Thyroid gland (tissue), 4 donors: Measurements from ENCODE around the gene AKAP7. TPM values are rescaled to one million over a fixed set of nuclear protein-coding genes. Genes with fewer than 3 reads are reported as not detected.

Source experiments
- DNase-seq, 2 donors: peaks; one replicate each; pipeline ENCODE4 v3.0.0-alpha.2; 2019
- H3K27ac ChIP-seq, 3 donors: fragments of 200-600 bp; sonication (generic); 1 replicate in 2 of 3; 2 replicates in 1 of 3; pipeline ENCODE4 v1.5.1; 2016 to 2019; ENCODE audit warnings: mild to moderate bottlenecking in 1 of 3, moderate library complexity in 1 of 3
- H3K27me3 ChIP-seq: fragments of 200-600 bp; sonication (generic); one replicate; pipeline ENCODE4 v1.5.1; 2019
- H3K36me3 ChIP-seq, 2 donors: fragments of 200-600 bp; sonication (generic); one replicate each; pipeline ENCODE4 v1.5.1; 2016 to 2019
- H3K4me1 ChIP-seq, 2 donors: fragments of 200-600 bp; sonication (generic); one replicate each; pipeline ENCODE4 v1.5.1; 2017 to 2019
- H3K4me3 ChIP-seq, 3 donors: fragments of 200-600 bp; sonication (generic); replicated peaks in 1 of 3; 1 replicate in 2 of 3; 2 replicates in 1 of 3; pipeline ENCODE4 v1.5.1; 2016; ENCODE audit warnings: mild to moderate bottlenecking in 1 of 3
- H3K9me3 ChIP-seq: fragments of 200-600 bp; sonication (generic); one replicate; pipeline ENCODE4 v1.5.1; 2017
- POLR2A ChIP-seq, 2 donors: fragments of 450-650 bp; IDR thresholded peaks; one replicate each; pipeline ENCODE4 v1.6.1; 2017; ENCODE audit warnings: antibody characterized with exemption in 2 of 2, mild to moderate bottlenecking in 2 of 2, moderate library complexity in 1 of 2
- WGBS, 2 donors: methylation state at CpG; one replicate each; pipeline ENCODE4 v1.1.5; 2017; 5-methylcytosine and 5-hydroxymethylcytosine counted together
- intact Hi-C: fragments of 100-400 bp; cut with DNase I; formaldehyde crosslinking; loops from one replicate; pipeline ENCODE4 v1.15.1; 2023
- total RNA-seq, 4 donors: library from RNA; depleted of rRNA; stranded (reverse); fragments of >200 nt; gene quantifications; one replicate each; pipeline ENCODE4 v1.2.3, GENCODE V29; 2016
- TF ChIP-seq, protein P1 (sequence below), 6 experiments: fragments of 200-600 bp in 3 of 6; fragments of 450-650 bp in 3 of 6; sonication (generic) in 3 of 6; IDR thresholded peaks; one replicate each; pipeline ENCODE4 v1.5.1; 2016 to 2019; ENCODE audit warnings: antibody characterized with exemption in 6 of 6, mild to moderate bottlenecking in 2 of 6, inconsistent platforms in 1 of 6, moderate library complexity in 1 of 6

Gene AKAP7
- total RNA-seq, 4 donors from 2014 or later, result 11.7 to 19.1 (median 12.4) TPM

DNA sequence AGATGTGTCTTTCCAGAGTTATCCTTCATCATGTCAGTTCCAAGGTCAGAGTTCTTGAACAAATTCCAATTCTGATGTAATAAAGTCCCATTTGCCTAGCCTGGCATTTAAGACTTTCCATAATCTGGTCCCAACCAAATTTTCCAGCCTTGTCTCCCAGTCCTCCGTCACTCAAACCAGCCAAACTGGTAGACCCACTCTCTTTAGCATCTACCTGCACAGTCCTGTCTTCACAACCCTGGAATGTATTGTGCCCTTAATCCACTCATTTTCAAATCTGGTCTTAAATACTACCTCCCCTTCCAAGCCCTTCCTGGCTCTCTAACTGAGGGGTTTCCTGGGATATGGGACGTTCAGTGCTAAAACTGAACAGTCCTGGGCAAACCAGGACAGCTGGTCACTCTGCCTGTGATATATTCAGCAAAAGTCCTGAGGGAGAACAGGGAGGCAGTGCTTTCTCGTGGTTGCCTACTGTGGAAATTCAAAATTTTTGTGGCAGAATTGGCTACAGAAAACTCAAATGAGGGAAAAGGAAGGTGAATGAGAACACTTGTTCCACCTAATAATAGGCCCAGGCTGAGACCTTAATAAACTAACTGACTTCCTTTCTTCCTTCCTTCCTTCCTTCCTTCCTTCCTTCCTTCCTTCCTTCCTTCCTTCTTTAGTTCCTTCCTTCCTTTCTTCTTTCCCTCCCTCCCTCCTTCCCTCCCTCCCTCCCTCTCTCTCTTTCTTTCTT, 10.8 kb upstream of the AKAP7 start:
- Histone ChIP-seq H3K36me3 (no peaks in the 10 kb centered on the region), H3K4me1 (no peaks in the 10 kb centered on the region), H3K9me3 (no peaks in the 10 kb centered on the region), H3K27ac (no peak overlapping the region), H3K27me3 (no peaks in the 10 kb centered on the region), H3K4me3 (no peak overlapping the region)
- DNase-seq, result no peak
- TF ChIP-seq, protein P1, sequence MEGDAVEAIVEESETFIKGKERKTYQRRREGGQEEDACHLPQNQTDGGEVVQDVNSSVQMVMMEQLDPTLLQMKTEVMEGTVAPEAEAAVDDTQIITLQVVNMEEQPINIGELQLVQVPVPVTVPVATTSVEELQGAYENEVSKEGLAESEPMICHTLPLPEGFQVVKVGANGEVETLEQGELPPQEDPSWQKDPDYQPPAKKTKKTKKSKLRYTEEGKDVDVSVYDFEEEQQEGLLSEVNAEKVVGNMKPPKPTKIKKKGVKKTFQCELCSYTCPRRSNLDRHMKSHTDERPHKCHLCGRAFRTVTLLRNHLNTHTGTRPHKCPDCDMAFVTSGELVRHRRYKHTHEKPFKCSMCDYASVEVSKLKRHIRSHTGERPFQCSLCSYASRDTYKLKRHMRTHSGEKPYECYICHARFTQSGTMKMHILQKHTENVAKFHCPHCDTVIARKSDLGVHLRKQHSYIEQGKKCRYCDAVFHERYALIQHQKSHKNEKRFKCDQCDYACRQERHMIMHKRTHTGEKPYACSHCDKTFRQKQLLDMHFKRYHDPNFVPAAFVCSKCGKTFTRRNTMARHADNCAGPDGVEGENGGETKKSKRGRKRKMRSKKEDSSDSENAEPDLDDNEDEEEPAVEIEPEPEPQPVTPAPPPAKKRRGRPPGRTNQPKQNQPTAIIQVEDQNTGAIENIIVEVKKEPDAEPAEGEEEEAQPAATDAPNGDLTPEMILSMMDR (IDR thresholded peaks at IDR 0.05), result no peak
- TF ChIP-seq POLR2A (IDR thresholded peaks at IDR 0.05), result no peak
- WGBS, 2 donors, result 61 to 68% methylated on average over 3 of the region's 3 CpGs
- intact Hi-C loops, result no loop called here

DNA sequence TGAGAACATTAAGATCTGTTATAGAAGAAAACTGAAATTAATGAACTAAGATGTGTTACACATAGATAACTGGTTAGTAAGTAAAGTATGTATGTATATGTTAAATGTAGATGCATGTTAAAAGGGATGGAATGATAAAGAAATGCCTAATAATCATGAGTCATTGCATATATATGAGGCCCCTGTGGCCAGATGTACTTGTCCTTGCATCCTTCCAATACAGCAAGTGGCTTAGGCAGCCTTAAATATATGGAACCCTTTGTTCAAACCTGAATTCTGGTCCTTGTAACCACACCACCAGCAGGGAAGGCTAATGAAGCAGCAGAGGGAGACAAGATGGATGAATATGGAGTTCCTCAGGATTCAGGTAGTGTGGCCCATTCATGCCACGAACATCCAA, 9.8 kb upstream of the AKAP7 start:
- Histone ChIP-seq H3K9me3 (no peaks in the 10 kb centered on the region), H3K27me3 (no peaks in the 10 kb centered on the region), H3K27ac (no peak overlapping the region), H3K4me3 (no peak overlapping the region), H3K36me3 (no peaks in the 10 kb centered on the region), H3K4me1 (no peaks in the 10 kb centered on the region)
- intact Hi-C loops, result no loop called here
- WGBS, 2 donors, result 82 to 100% methylated on average over 1 of the region's 1 CpG
- no peak for DNase-seq
- TF ChIP-seq, protein P1 (IDR thresholded peaks at IDR 0.05), result no peak
- TF ChIP-seq POLR2A (IDR thresholded peaks at IDR 0.05), result no peak

DNA sequence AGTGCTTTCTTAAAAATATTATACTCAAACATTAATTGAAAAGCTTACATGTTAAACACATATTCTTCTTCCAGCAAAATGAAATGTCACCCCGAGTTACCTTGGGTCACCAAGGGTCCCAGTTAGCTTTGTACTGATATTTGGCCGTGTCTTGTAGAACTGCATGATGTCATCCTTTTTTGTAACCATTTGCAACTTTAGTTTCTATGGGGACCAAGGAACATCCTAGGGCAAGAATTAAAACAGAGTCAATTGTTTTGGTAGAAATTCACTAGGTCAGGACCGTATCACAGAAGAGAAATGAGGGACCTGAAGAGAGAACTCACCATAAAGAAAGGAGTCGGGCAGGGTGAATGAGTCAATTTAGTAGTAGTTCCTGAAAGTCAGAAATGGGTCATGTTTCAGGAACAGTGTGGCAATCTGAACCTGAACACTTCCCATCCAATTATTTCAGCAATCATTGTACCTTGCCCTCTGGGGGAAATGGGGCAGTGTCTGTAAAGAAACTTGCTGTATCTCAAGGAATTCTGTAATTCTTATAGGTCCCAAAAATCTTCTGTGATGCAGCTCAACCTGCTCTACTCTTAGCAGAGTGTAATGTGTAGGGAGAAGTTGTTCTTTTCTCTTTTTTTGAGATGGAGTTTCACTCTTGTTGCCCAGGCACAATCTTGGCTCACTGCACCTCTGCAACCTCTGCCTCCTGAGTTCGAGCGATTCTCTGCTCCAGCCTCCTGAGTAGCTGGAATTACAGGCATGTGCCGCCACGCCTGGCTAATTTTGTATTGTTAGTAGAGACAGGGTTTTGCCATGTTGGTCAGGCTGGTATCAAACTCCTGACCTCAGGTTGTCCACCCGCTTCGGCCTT, 5.3 kb upstream of the AKAP7 start:
- no peaks in the 10 kb centered on the region for H3K36me3 ChIP-seq
- 80 to 81% methylated on average over 10 of the region's 10 CpGs for WGBS, 2 donors
- intact Hi-C loops, result no loop called here

DNA sequence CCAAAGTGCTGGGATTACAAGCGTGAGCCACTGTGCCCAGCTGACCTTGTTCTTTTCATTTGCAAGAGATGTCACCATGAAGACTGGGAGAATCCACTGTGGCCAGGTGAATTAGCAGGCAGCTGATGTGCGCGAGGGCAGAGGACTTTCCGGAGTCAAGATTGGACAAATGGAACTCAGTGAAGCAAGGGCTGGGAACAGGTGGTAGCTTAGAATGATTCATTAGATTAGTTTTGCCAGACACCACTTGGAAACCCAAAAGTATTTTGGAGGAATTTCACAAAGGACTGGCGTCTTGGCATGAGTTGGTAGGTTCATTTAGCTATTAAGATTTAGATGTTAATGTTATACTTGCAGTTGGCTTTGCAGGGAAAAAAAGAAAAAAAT, 4.7 kb upstream of the AKAP7 start:
- no peaks in the 10 kb centered on the region for H3K9me3 ChIP-seq
- peaks cover 6 to 7% of the 10 kb centered on the region in 2 donors for H3K4me1 ChIP-seq
- 95 to 97% methylated on average over 5 of the region's 5 CpGs for WGBS, 2 donors
- no peaks in the 10 kb centered on the region for H3K36me3 ChIP-seq
- H3K27ac ChIP-seq, result no peak overlapping the region
- DNase-seq, result no peak
- no peak for TF ChIP-seq POLR2A (IDR thresholded peaks at IDR 0.05)
- TF ChIP-seq, protein P1 (IDR thresholded peaks at IDR 0.05), result no peak
- H3K4me3 ChIP-seq, result no peak overlapping the region
- intact Hi-C loops, result no loop called here
- H3K27me3 ChIP-seq, result no peaks in the 10 kb centered on the region

More for the DNA sequence above, 5.3 kb upstream of the AKAP7 start:
- no peaks in the 10 kb centered on the region for H3K9me3 ChIP-seq
- peaks cover 6 to 7% of the 10 kb centered on the region in 2 donors for H3K4me1 ChIP-seq
- no peak for DNase-seq
- H3K27me3 ChIP-seq, result no peaks in the 10 kb centered on the region
- no peak overlapping the region for H3K27ac ChIP-seq
- TF ChIP-seq, protein P1 (IDR thresholded peaks at IDR 0.05), result no peak
- no peak overlapping the region for H3K4me3 ChIP-seq

GRCh38 chr6:131132360-131132759, 2.9 kb upstream of the AKAP7 start:
- no peaks in the 10 kb centered on the region for H3K27me3 ChIP-seq
- H3K4me3 ChIP-seq, result no peak overlapping the region
- intact Hi-C loops, result no loop called here
- H3K9me3 ChIP-seq, result no peaks in the 10 kb centered on the region
- no peaks in the 10 kb centered on the region for H3K36me3 ChIP-seq
- WGBS, 2 donors, result 79 to 88% methylated on average over 4 of the region's 4 CpGs
- no peak for DNase-seq
- H3K4me1 ChIP-seq, result peaks cover 6 to 9% of the 10 kb centered on the region in 2 donors
- no peak overlapping the region for H3K27ac ChIP-seq
- no peak for TF ChIP-seq POLR2A (IDR thresholded peaks at IDR 0.05)
- TF ChIP-seq, protein P1 (IDR thresholded peaks at IDR 0.05), result no peak
